HG02623 (cell line): Measurements from ENCODE around the gene SPDYE5.
A peak's percentile ranks its signal among the peaks of the same experiment; 100 is the strongest.
"Not testable (repeated sequence)": the region's sequence is repeated elsewhere in the genome, so short reads cannot be mapped to it uniquely, and the experiment has no call there.

ENCODE experiments used
- ATAC-seq: cut with Tn5 transposase; IDR thresholded peaks from one replicate; pipeline ENCODE4 v1.9.1; 2021; ENCODE audit warnings: moderate library complexity; ENCODE audit not compliant: unreplicated experiment

Gene SPDYE5

GRCh38 chr7:75492020-75492419 is at the start of gene SPDYE5:
TSS of gene SPDYE5 (plus strand) at chr7:75492320. CDS start at chr7:75494048, 1,728 bp downstream.
- not testable (repeated sequence) for ATAC-seq

- ATAC-seq: peak; percentile 89
Measured at GRCh38 chr7:75442465-75443111, 49.5 kb upstream of the SPDYE5 start.

- ATAC-seq: not testable (repeated sequence)
Measured at GRCh38 chr7:75449946-75450345, 42.2 kb upstream of the SPDYE5 start.

- ATAC-seq: peak; percentile 74
Measured at GRCh38 chr7:75452494-75452955, 39.6 kb upstream of the SPDYE5 start.

- not testable (repeated sequence) for ATAC-seq
Measured at GRCh38 chr7:75456403-75456802, 35.7 kb upstream of the SPDYE5 start.

- ATAC-seq: not testable (repeated sequence)
Measured at GRCh38 chr7:75458034-75458433, 34.1 kb upstream of the SPDYE5 start.

- ATAC-seq: not testable (repeated sequence)
Measured at GRCh38 chr7:75460541-75460940, 31.6 kb upstream of the SPDYE5 start.

GRCh38 chr7:75470166-75470565 is 22.0 kb upstream of the SPDYE5 start:
- ATAC-seq: not testable (repeated sequence)

GRCh38 chr7:75477457-75477856 is 14.7 kb upstream of the SPDYE5 start:
- ATAC-seq: not testable (repeated sequence)

- not testable (repeated sequence) for ATAC-seq
Measured at GRCh38 chr7:75480313-75480712, 11.8 kb upstream of the SPDYE5 start.

- not testable (repeated sequence) for ATAC-seq
Measured at GRCh38 chr7:75485355-75485978, 6.7 kb upstream of the SPDYE5 start.

- ATAC-seq: peak; percentile 98
Measured at GRCh38 chr7:75485979-75486643, 6.0 kb upstream of the SPDYE5 start, which contains the start of gene POM121C. TSS of gene POM121C (minus strand) at chr7:75486299. CDS start at chr7:75441496, 44,803 bp downstream.

GRCh38 chr7:75509033-75509432 is 16.9 kb downstream of the SPDYE5 start:
- ATAC-seq: not testable (repeated sequence)

- not testable (repeated sequence) for ATAC-seq
Measured at GRCh38 chr7:75518842-75519241, 26.7 kb downstream of the SPDYE5 start.

- ATAC-seq: not testable (repeated sequence)
Measured at GRCh38 chr7:75521727-75522126, 29.6 kb downstream of the SPDYE5 start.

GRCh38 chr7:75527224-75527722 is 35.2 kb downstream of the SPDYE5 start:
- ATAC-seq: not testable (repeated sequence)

- no peak for ATAC-seq
Measured at GRCh38 chr7:75531359-75531821, 39.3 kb downstream of the SPDYE5 start.

- no peak for ATAC-seq
Measured at GRCh38 chr7:75532639-75533038, 40.5 kb downstream of the SPDYE5 start.

- no peak for ATAC-seq
Measured at GRCh38 chr7:75533926-75534325, 41.8 kb downstream of the SPDYE5 start.

GRCh38 chr7:75534727-75535307 is 42.7 kb downstream of the SPDYE5 start:
- no peak for ATAC-seq

- no peak for ATAC-seq
Measured at GRCh38 chr7:75536491-75536890, 44.4 kb downstream of the SPDYE5 start.
